ENCODE results near the gene MED9.

Gene MED9

GRCh38 chr17:17492571-17492970 lies 15.8 kb downstream of the MED9 start:
- Histone ChIP-seq H3K4me1 (ENCODE audit: control insufficient read depth, insufficient read depth, low read length) (peaks cover 25% of the 10 kb centered on the region), H3K4me3 (ENCODE audit: low read length) (no peak overlapping the region), H3K4me2 (ENCODE audit: low read length) (no peak overlapping the region), H3K27me3 (ENCODE audit: control insufficient read depth, insufficient read depth, low read length) (no peaks in the 10 kb centered on the region), H3K36me3 (ENCODE audit: insufficient read depth, low read length) (peaks cover 36% of the 10 kb centered on the region), H3K9me3 (replicated peaks; ENCODE audit: low read length) (no peaks in the 10 kb centered on the region), H3K9ac (ENCODE audit: low read depth, low read length) (no peak overlapping the region)

GRCh38 chr17:17493249-17493985 lies 16.6 kb downstream of the MED9 start:
- no peak overlapping the region for H3K9ac ChIP-seq (ENCODE audit: low read depth, low read length)
- H3K4me3 ChIP-seq (ENCODE audit: low read length) = no peak overlapping the region
- H3K27me3 ChIP-seq (ENCODE audit: control insufficient read depth, insufficient read depth, low read length) = no peaks in the 10 kb centered on the region
- H3K36me3 ChIP-seq (ENCODE audit: insufficient read depth, low read length) = peaks cover 28% of the 10 kb centered on the region
- H3K4me2 ChIP-seq (ENCODE audit: low read length) = peak overlapping the region; percentile 100
- H3K9me3 ChIP-seq (replicated peaks; ENCODE audit: low read length) = no peaks in the 10 kb centered on the region
- peaks cover 25% of the 10 kb centered on the region for H3K4me1 ChIP-seq (ENCODE audit: control insufficient read depth, insufficient read depth, low read length)

GRCh38 chr17:17493986-17494466 lies 17.2 kb downstream of the MED9 start:
- no peaks in the 10 kb centered on the region for H3K27me3 ChIP-seq (ENCODE audit: control insufficient read depth, insufficient read depth, low read length)

GRCh38 chr17:17494499-17494869 lies 17.7 kb downstream of the MED9 start:
- H3K9me3 ChIP-seq (replicated peaks; ENCODE audit: low read length) = no peaks in the 10 kb centered on the region
- peaks cover 23% of the 10 kb centered on the region for H3K36me3 ChIP-seq (ENCODE audit: insufficient read depth, low read length)
- H3K27me3 ChIP-seq (ENCODE audit: control insufficient read depth, insufficient read depth, low read length) = peaks cover under 1% of the 10 kb centered on the region
- H3K4me3 ChIP-seq (ENCODE audit: low read length) = peak overlapping the region; percentile 87
- peak overlapping the region; percentile 76 for H3K9ac ChIP-seq (ENCODE audit: low read depth, low read length)
- H3K4me1 ChIP-seq (ENCODE audit: control insufficient read depth, insufficient read depth, low read length) = peaks cover 25% of the 10 kb centered on the region
- peak overlapping the region; percentile 100 for H3K4me2 ChIP-seq (ENCODE audit: low read length)

More at GRCh38 chr17:17493986-17494466, 17.2 kb downstream of the MED9 start:
- Histone ChIP-seq H3K9me3 (replicated peaks; ENCODE audit: low read length) (no peaks in the 10 kb centered on the region), H3K4me2 (ENCODE audit: low read length) (peak overlapping the region; percentile 100), H3K4me3 (ENCODE audit: low read length) (no peak overlapping the region), H3K4me1 (ENCODE audit: control insufficient read depth, insufficient read depth, low read length) (peaks cover 25% of the 10 kb centered on the region), H3K36me3 (ENCODE audit: insufficient read depth, low read length) (peaks cover 25% of the 10 kb centered on the region), H3K9ac (ENCODE audit: low read depth, low read length) (peak overlapping the region; percentile 76)

GRCh38 chr17:17494870-17495535 lies 18.2 kb downstream of the MED9 start:
- Histone ChIP-seq H3K4me2 (ENCODE audit: low read length) (peak overlapping the region; percentile 100), H3K36me3 (ENCODE audit: insufficient read depth, low read length) (peaks cover 23% of the 10 kb centered on the region), H3K9ac (ENCODE audit: low read depth, low read length) (peak overlapping the region; percentile 76), H3K4me3 (ENCODE audit: low read length) (peak overlapping the region; percentile 87), H3K4me1 (ENCODE audit: control insufficient read depth, insufficient read depth, low read length) (peaks cover 25% of the 10 kb centered on the region), H3K9me3 (replicated peaks; ENCODE audit: low read length) (no peaks in the 10 kb centered on the region), H3K27me3 (ENCODE audit: control insufficient read depth, insufficient read depth, low read length) (peaks cover 5% of the 10 kb centered on the region)

- no peaks in the 10 kb centered on the region for H3K9me3 ChIP-seq (replicated peaks; ENCODE audit: low read length)
- H3K4me2 ChIP-seq (ENCODE audit: low read length) = peak overlapping the region; percentile 100
- peak overlapping the region; percentile 76 for H3K9ac ChIP-seq (ENCODE audit: low read depth, low read length)
- peak overlapping the region; percentile 87 for H3K4me3 ChIP-seq (ENCODE audit: low read length)
- H3K4me1 ChIP-seq (ENCODE audit: control insufficient read depth, insufficient read depth, low read length) = peaks cover 25% of the 10 kb centered on the region
- H3K36me3 ChIP-seq (ENCODE audit: insufficient read depth, low read length) = peaks cover 18% of the 10 kb centered on the region
- peaks cover 5% of the 10 kb centered on the region for H3K27me3 ChIP-seq (ENCODE audit: control insufficient read depth, insufficient read depth, low read length)
These were observed 18.9 kb downstream of the MED9 start for GRCh38 chr17:17495536-17496188.

GRCh38 chr17:17496189-17497064 lies 19.6 kb downstream of the MED9 start, which contains the start of gene RASD1:
Gene RASD1 (minus strand): TSS chr17:17496395. CDS start chr17:17496181, 214 bp downstream.
- H3K27me3 ChIP-seq (ENCODE audit: control insufficient read depth, insufficient read depth, low read length) = peaks cover 7% of the 10 kb centered on the region
- H3K4me3 ChIP-seq (ENCODE audit: low read length) = peak within 1 kb of the TSS; percentile 87
- H3K36me3 ChIP-seq (ENCODE audit: insufficient read depth, low read length) = peaks cover 15% of the 10 kb centered on the region
- peaks cover 25% of the 10 kb centered on the region for H3K4me1 ChIP-seq (ENCODE audit: control insufficient read depth, insufficient read depth, low read length)
- H3K9me3 ChIP-seq (replicated peaks; ENCODE audit: low read length) = no peaks in the 10 kb centered on the region
- peak within 1 kb of the TSS; percentile 100 for H3K4me2 ChIP-seq (ENCODE audit: low read length)
- H3K9ac ChIP-seq (ENCODE audit: low read depth, low read length) = peak within 1 kb of the TSS; percentile 76

GRCh38 chr17:17497065-17497844 lies 20.5 kb downstream of the MED9 start:
- Histone ChIP-seq H3K4me3 (ENCODE audit: low read length) (peak overlapping the region; percentile 52), H3K4me2 (ENCODE audit: low read length) (peak overlapping the region; percentile 100), H3K4me1 (ENCODE audit: control insufficient read depth, insufficient read depth, low read length) (peaks cover 25% of the 10 kb centered on the region), H3K9ac (ENCODE audit: low read depth, low read length) (peak overlapping the region; percentile 50), H3K9me3 (replicated peaks; ENCODE audit: low read length) (no peaks in the 10 kb centered on the region), H3K27me3 (ENCODE audit: control insufficient read depth, insufficient read depth, low read length) (peaks cover 7% of the 10 kb centered on the region), H3K36me3 (ENCODE audit: insufficient read depth, low read length) (peaks cover 7% of the 10 kb centered on the region)

- Histone ChIP-seq H3K4me2 (ENCODE audit: low read length) (no peak overlapping the region), H3K36me3 (ENCODE audit: insufficient read depth, low read length) (no peaks in the 10 kb centered on the region), H3K27me3 (ENCODE audit: control insufficient read depth, insufficient read depth, low read length) (peaks cover 7% of the 10 kb centered on the region), H3K4me3 (ENCODE audit: low read length) (no peak overlapping the region), H3K9ac (ENCODE audit: low read depth, low read length) (no peak overlapping the region), H3K9me3 (replicated peaks; ENCODE audit: low read length) (no peaks in the 10 kb centered on the region), H3K4me1 (ENCODE audit: control insufficient read depth, insufficient read depth, low read length) (peaks cover 25% of the 10 kb centered on the region)
These were observed 21.2 kb downstream of the MED9 start for GRCh38 chr17:17497845-17498520.
